Kidney tubule cell (primary cell): ENCODE measurements around the gene NUMB.
A peak's percentile ranks its signal among the peaks of the same experiment; 100 is the strongest.
"Not testable (repeated sequence)": the region's sequence is repeated elsewhere in the genome, so short reads cannot be mapped to it uniquely, and the experiment has no call there.

Experiments
- DNase-seq: peaks from one replicate; pipeline ENCODE4 v3.0.0-alpha.2; 2018; ENCODE audit warnings: low spot score

NUMB gene

GRCh38 chr14:73422515-73422914, 35.8 kb downstream of the NUMB start:
- DNase-seq = peak; percentile 63

- no peak for DNase-seq
Observed at GRCh38 chr14:73418227-73418626, 40.1 kb downstream of the NUMB start.

GRCh38 chr14:73406248-73406647, 52.1 kb downstream of the NUMB start:
- not testable (repeated sequence) for DNase-seq

GRCh38 chr14:73403181-73403752, 55.1 kb downstream of the NUMB start:
- DNase-seq = peak; percentile 73

GRCh38 chr14:73402579-73402978, 55.8 kb downstream of the NUMB start:
- no peak for DNase-seq

- DNase-seq = no peak
Observed at GRCh38 chr14:73397810-73398209, 60.5 kb downstream of the NUMB start.

- peak; percentile 71 for DNase-seq
Observed at GRCh38 chr14:73394317-73394716, 64.0 kb downstream of the NUMB start.

GRCh38 chr14:73393375-73393774, 65.0 kb downstream of the NUMB start:
- DNase-seq = no peak

- DNase-seq = no peak
Observed at GRCh38 chr14:73392329-73393257, 65.8 kb downstream of the NUMB start.

- DNase-seq = not testable (repeated sequence)
Observed at GRCh38 chr14:73387860-73388259, 70.5 kb downstream of the NUMB start.

- DNase-seq = peak; percentile 47
Observed at GRCh38 chr14:73386342-73386741, 72.0 kb downstream of the NUMB start.

- peak; percentile 47 for DNase-seq
Observed at GRCh38 chr14:73385021-73385420, 73.3 kb downstream of the NUMB start.

- no peak for DNase-seq
Observed at GRCh38 chr14:73383356-73383755, 75.0 kb downstream of the NUMB start.

GRCh38 chr14:73381380-73382013, 76.8 kb downstream of the NUMB start:
- DNase-seq = no peak

- no peak for DNase-seq
Observed at GRCh38 chr14:73376585-73376984, 81.8 kb downstream of the NUMB start.

- DNase-seq = no peak
Observed at GRCh38 chr14:73375861-73376260, 82.5 kb downstream of the NUMB start.

- DNase-seq = no peak
Observed at GRCh38 chr14:73374218-73374617, 84.1 kb downstream of the NUMB start.

- no peak for DNase-seq
Observed at GRCh38 chr14:73372529-73372928, 85.8 kb downstream of the NUMB start.

- DNase-seq = no peak
Observed at GRCh38 chr14:73370561-73370960, 87.8 kb downstream of the NUMB start.

- DNase-seq = no peak
Observed at GRCh38 chr14:73369428-73369827, 88.9 kb downstream of the NUMB start.

- no peak for DNase-seq
Observed at GRCh38 chr14:73368616-73369015, 89.7 kb downstream of the NUMB start.

GRCh38 chr14:73365727-73366126, 92.6 kb downstream of the NUMB start:
- no peak for DNase-seq

- no peak for DNase-seq
Observed at GRCh38 chr14:73364559-73364958, 93.8 kb downstream of the NUMB start.
